Activated CD8-positive, alpha-beta memory T cell treated with anti-CD3 and anti-CD28 coated beads, Interleukin-2, amount 10 ng/mL, durations not matched to agents 7 days and 5 days (primary cell): ENCODE results near the gene IFNLR1. TPM values are rescaled to one million over a fixed set of nuclear protein-coding genes. Genes with fewer than 3 reads are reported as not detected.

Experiments
- ATAC-seq: fragments of 150-1000 bp; cut with Tn5 transposase; one replicate; pipeline ENCODE4 v1.10.0; 2021; ENCODE audit warnings: moderate library complexity
- CTCF ChIA-PET: fragments of 350-600 bp; sonication (Branson Sonifier 250); formaldehyde crosslinking; loops from one replicate; lab custom pipeline; 2021; ENCODE audit warnings: antibody characterized with exemption; lab: Charles Lee
- DNase-seq: peaks from one replicate; pipeline ENCODE4 v3.0.0-alpha.2; 2020
- H3K27ac Mint-ChIP-seq: one replicate; pipeline ENCODE4 v1.8.0; 2021; ENCODE audit warnings: mild to moderate bottlenecking, mixed read lengths
- H3K27me3 Mint-ChIP-seq: one replicate; pipeline ENCODE4 v1.8.0; 2021; ENCODE audit warnings: mixed read lengths
- H3K36me3 Mint-ChIP-seq: one replicate; pipeline ENCODE4 v1.8.0; 2021; ENCODE audit warnings: mild to moderate bottlenecking, mixed read lengths
- H3K4me1 Mint-ChIP-seq: one replicate; pipeline ENCODE4 v1.8.0; 2021; ENCODE audit warnings: mixed read lengths
- H3K4me3 Mint-ChIP-seq: one replicate; pipeline ENCODE4 v1.8.0; 2021; ENCODE audit warnings: mild to moderate bottlenecking, moderate library complexity, mixed read lengths
- H3K9me3 Mint-ChIP-seq: one replicate; pipeline ENCODE4 v1.8.0; 2022; ENCODE audit warnings: low read depth, mixed read lengths
- total RNA-seq, 2 experiments: library from RNA; stranded (reverse); gene quantifications; one replicate each; pipeline ENCODE4 v1.2.3, GENCODE V29; 2021

The IFNLR1 gene
- total RNA-seq, 2 experiments from 2014 or later, result 6.8 to 6.9 TPM

GRCh38 chr1:24151175-24151533 is 35.9 kb downstream of the IFNLR1 start:
- ATAC-seq, result no peak
- H3K4me3 Mint-ChIP-seq, result no peak overlapping the region
- no peak for DNase-seq

GRCh38 chr1:24150234-24151174 is 36.6 kb downstream of the IFNLR1 start:
- ATAC-seq (peak; percentile 97), DNase-seq (peak; percentile 93)
- peaks cover 20% of the 10 kb centered on the region for H3K4me1 Mint-ChIP-seq
- H3K27me3 Mint-ChIP-seq, result peaks cover 40% of the 10 kb centered on the region
- peak overlapping the region; percentile 54 for H3K4me3 Mint-ChIP-seq
- no peak overlapping the region for H3K27ac Mint-ChIP-seq
- CTCF ChIA-PET, result interaction anchor here (0.6 to 9.0 kb wide), 51 partner anchors 9 to 998 kb away, joined by 3 to 130 read pairs (median 5); partner anchors contain the start of genes IFNLR1 and NIPAL3
- no peaks in the 10 kb centered on the region for H3K9me3 Mint-ChIP-seq
- no peaks in the 10 kb centered on the region for H3K36me3 Mint-ChIP-seq

More at GRCh38 chr1:24151175-24151533, 35.9 kb downstream of the IFNLR1 start:
- CTCF ChIA-PET, result interaction anchor here (1.0 to 9.0 kb wide), 18 partner anchors 8 to 436 kb away, joined by 3 to 130 read pairs (median 6); partner anchors contain the start of gene IFNLR1
- Mint-ChIP-seq H3K9me3 (no peaks in the 10 kb centered on the region), H3K4me1 (peaks cover 20% of the 10 kb centered on the region), H3K36me3 (no peaks in the 10 kb centered on the region), H3K27me3 (peaks cover 38% of the 10 kb centered on the region), H3K27ac (no peak overlapping the region)

- CTCF ChIA-PET, result interaction anchor here (0.6 to 9.0 kb wide), 48 partner anchors 9 to 998 kb away, joined by 3 to 130 read pairs (median 5); partner anchors contain the start of genes IFNLR1 and NIPAL3
- ATAC-seq (no peak), DNase-seq (peak; percentile 46)
- H3K36me3 Mint-ChIP-seq, result no peaks in the 10 kb centered on the region
- no peak overlapping the region for H3K27ac Mint-ChIP-seq
- H3K9me3 Mint-ChIP-seq, result no peaks in the 10 kb centered on the region
- H3K4me3 Mint-ChIP-seq, result no peak overlapping the region
- peaks cover 20% of the 10 kb centered on the region for H3K4me1 Mint-ChIP-seq
- peaks cover 41% of the 10 kb centered on the region for H3K27me3 Mint-ChIP-seq
These were observed 37.2 kb downstream of the IFNLR1 start for GRCh38 chr1:24149866-24150233.

GRCh38 chr1:24147816-24148215 is 39.3 kb downstream of the IFNLR1 start:
- CTCF ChIA-PET, result interaction anchor here (0.8 to 9.0 kb wide), 7 partner anchors 9 to 440 kb away, joined by 3 to 130 read pairs (median 3); partner anchors contain the start of gene IFNLR1
- H3K4me3 Mint-ChIP-seq, result no peak overlapping the region
- H3K36me3 Mint-ChIP-seq, result no peaks in the 10 kb centered on the region
- H3K4me1 Mint-ChIP-seq, result peaks cover 20% of the 10 kb centered on the region
- H3K9me3 Mint-ChIP-seq, result no peaks in the 10 kb centered on the region
- ATAC-seq, result no peak
- no peak overlapping the region for H3K27ac Mint-ChIP-seq
- peaks cover 45% of the 10 kb centered on the region for H3K27me3 Mint-ChIP-seq
- DNase-seq, result no peak

- H3K27me3 Mint-ChIP-seq, result peaks cover 40% of the 10 kb centered on the region
- ATAC-seq, result no peak
- CTCF ChIA-PET, result interaction anchor here (0.9 to 9.0 kb wide), 4 partner anchors 12 to 245 kb away, joined by 3 to 130 read pairs (median 6); no protein-coding TSS in a partner anchor
- no peak overlapping the region for H3K4me3 Mint-ChIP-seq
- peaks cover 20% of the 10 kb centered on the region for H3K4me1 Mint-ChIP-seq
- no peaks in the 10 kb centered on the region for H3K36me3 Mint-ChIP-seq
- H3K27ac Mint-ChIP-seq, result no peak overlapping the region
- no peaks in the 10 kb centered on the region for H3K9me3 Mint-ChIP-seq
- no peak for DNase-seq
These were observed 39.9 kb downstream of the IFNLR1 start for GRCh38 chr1:24147194-24147593.

GRCh38 chr1:24142546-24143534 is 44.2 kb downstream of the IFNLR1 start, which contains the start of gene IL22RA1:
TSS of gene IL22RA1 (minus strand) at chr1:24143140. CDS start at chr1:24143082, 58 bp downstream.
- Mint-ChIP-seq H3K27me3 (peaks cover 20% of the 10 kb centered on the region), H3K9me3 (no peaks in the 10 kb centered on the region)
- CTCF ChIA-PET, result interaction anchor here (0.9 to 1.4 kb wide), 2 partner anchors 11 to 205 kb away, joined by 3 to 5 read pairs; no protein-coding TSS in a partner anchor

GRCh38 chr1:24141311-24141997 is 45.6 kb downstream of the IFNLR1 start:
- H3K4me3 Mint-ChIP-seq, result no peak overlapping the region
- no peaks in the 10 kb centered on the region for H3K9me3 Mint-ChIP-seq
- H3K36me3 Mint-ChIP-seq, result no peaks in the 10 kb centered on the region
- no peak for ATAC-seq
- peaks cover 10% of the 10 kb centered on the region for H3K27me3 Mint-ChIP-seq
- peaks cover 5% of the 10 kb centered on the region for H3K4me1 Mint-ChIP-seq
- CTCF ChIA-PET, result interaction anchor here (2.7 kb wide), 1 partner anchor 9 kb away, joined by 11 read pairs; no protein-coding TSS in a partner anchor
- DNase-seq, result no peak
- H3K27ac Mint-ChIP-seq, result no peak overlapping the region

More at GRCh38 chr1:24142546-24143534, 44.2 kb downstream of the IFNLR1 start, which contains the start of gene IL22RA1:
- ATAC-seq (no peak), DNase-seq (no peak)
- Mint-ChIP-seq H3K36me3 (no peaks in the 10 kb centered on the region), H3K4me1 (peaks cover 5% of the 10 kb centered on the region), H3K4me3 (no peak within 1 kb of the TSS), H3K27ac (no peak within 1 kb of the TSS)

GRCh38 chr1:24140741-24141181 is 46.3 kb downstream of the IFNLR1 start:
- ATAC-seq, result no peak
- Mint-ChIP-seq H3K4me1 (peaks cover 5% of the 10 kb centered on the region), H3K4me3 (no peak overlapping the region), H3K9me3 (no peaks in the 10 kb centered on the region), H3K36me3 (no peaks in the 10 kb centered on the region), H3K27me3 (peaks cover 10% of the 10 kb centered on the region), H3K27ac (no peak overlapping the region)
- CTCF ChIA-PET, result interaction anchor here (2.7 kb wide), 1 partner anchor 9 kb away, joined by 11 read pairs; no protein-coding TSS in a partner anchor
- DNase-seq, result no peak

GRCh38 chr1:24139841-24140425 is 47.2 kb downstream of the IFNLR1 start:
- H3K4me1 Mint-ChIP-seq, result peaks cover 5% of the 10 kb centered on the region
- peaks cover 9% of the 10 kb centered on the region for H3K27me3 Mint-ChIP-seq
- H3K9me3 Mint-ChIP-seq, result peaks cover 4% of the 10 kb centered on the region
- no peaks in the 10 kb centered on the region for H3K36me3 Mint-ChIP-seq
- CTCF ChIA-PET, result interaction anchor here (2.7 kb wide), 1 partner anchor 10 kb away, joined by 11 read pairs; no protein-coding TSS in a partner anchor
- no peak overlapping the region for H3K27ac Mint-ChIP-seq
- DNase-seq (no peak), ATAC-seq (no peak)
- H3K4me3 Mint-ChIP-seq, result no peak overlapping the region

GRCh38 chr1:24139222-24139489 is 47.9 kb downstream of the IFNLR1 start:
- Mint-ChIP-seq H3K27ac (no peak overlapping the region), H3K27me3 (peaks cover 3% of the 10 kb centered on the region), H3K4me3 (no peak overlapping the region), H3K4me1 (peaks cover 5% of the 10 kb centered on the region), H3K36me3 (no peaks in the 10 kb centered on the region), H3K9me3 (peaks cover 4% of the 10 kb centered on the region)
- DNase-seq (no peak), ATAC-seq (no peak)
- CTCF ChIA-PET, result interaction anchor here (1.0 to 1.5 kb wide), 2 partner anchors 9 to 11 kb away, joined by 3 to 6 read pairs; no protein-coding TSS in a partner anchor

- Mint-ChIP-seq H3K9me3 (peaks cover 4% of the 10 kb centered on the region), H3K27me3 (peaks cover 3% of the 10 kb centered on the region), H3K4me1 (peaks cover 5% of the 10 kb centered on the region), H3K27ac (no peak overlapping the region), H3K4me3 (no peak overlapping the region), H3K36me3 (no peaks in the 10 kb centered on the region)
- ATAC-seq, result no peak
- DNase-seq, result no peak
- CTCF ChIA-PET, result interaction anchor here (1.0 to 1.5 kb wide), 2 partner anchors 10 to 12 kb away, joined by 3 to 6 read pairs; no protein-coding TSS in a partner anchor
These were observed 48.4 kb downstream of the IFNLR1 start for GRCh38 chr1:24138476-24139221.
